Colonic mucosa (tissue), 4 donors: ENCODE data around the gene TCFL5. TPM values are rescaled to one million over a fixed set of nuclear protein-coding genes. Genes with fewer than 3 reads are reported as not detected.

Experiments used
- DNase-seq: peaks from one replicate; pipeline ENCODE4 v3.0.0-alpha.2; 2020
- H3K27ac ChIP-seq: fragments of 200-600 bp; one replicate; pipeline ENCODE4 v1.8.0; 2021
- H3K27me3 ChIP-seq: fragments of 200-600 bp; one replicate; pipeline ENCODE4 v1.8.0; 2021
- H3K36me3 ChIP-seq: fragments of 200-600 bp; one replicate; pipeline ENCODE4 v1.8.0; 2021
- H3K4me1 ChIP-seq: fragments of 200-600 bp; one replicate; pipeline ENCODE4 v1.8.0; 2021; ENCODE audit warnings: mild to moderate bottlenecking
- H3K4me3 ChIP-seq: fragments of 200-600 bp; one replicate; pipeline ENCODE4 v1.8.0; 2021
- H3K9ac ChIP-seq, 2 donors: one replicate each; pipeline ENCODE4 v1.7.0; 2013; ENCODE audit warnings: control low read depth in 2 of 2, low read depth in 2 of 2, low read length in 2 of 2
- H3K9me3 ChIP-seq: fragments of 200-600 bp; one replicate; pipeline ENCODE4 v1.8.0; 2021
- CTCF ChIP-seq: fragments of 200-600 bp; IDR thresholded peaks from one replicate; pipeline ENCODE4 v1.8.0; 2022; ENCODE audit warnings: antibody characterized with exemption, mild to moderate bottlenecking
- intact Hi-C: fragments of 100-400 bp; cut with DNase I; formaldehyde crosslinking; loops from one replicate; pipeline ENCODE4 v1.14.1; 2022
- total RNA-seq, 2 donors: library from RNA; stranded (reverse); fragmentation: NEBNext Ultra II Directional in 1 of 2; extraction: Animal tissue kit (Norgen Biotek cat#: 25700) in 1 of 2; gene quantifications; one replicate each; pipeline ENCODE4 v1.2.1, GENCODE V29; 2021
- donor health status: healthy.
- donor health status: DM: no; HTN: no; CAD: no.
- donor health status: DM: no; HTN: no; CAD: no.

The TCFL5 gene
- total RNA-seq, 2 donors from 2014 or later, result 6.2 to 7.3 TPM

- no peak for DNase-seq
- no peaks in the 10 kb centered on the region for H3K9me3 ChIP-seq
- H3K36me3 ChIP-seq, result no peaks in the 10 kb centered on the region
- intact Hi-C loops, result no loop called here
- no peak for TF ChIP-seq CTCF
- no peak overlapping the region for H3K4me3 ChIP-seq
- H3K27me3 ChIP-seq, result no peaks in the 10 kb centered on the region
- H3K27ac ChIP-seq, result no peak overlapping the region
- H3K4me1 ChIP-seq, result no peaks in the 10 kb centered on the region
- H3K9ac ChIP-seq, result no peak overlapping the region
Measured at GRCh38 chr20:62881662-62882395, 20.2 kb upstream of the TCFL5 start.

DNA sequence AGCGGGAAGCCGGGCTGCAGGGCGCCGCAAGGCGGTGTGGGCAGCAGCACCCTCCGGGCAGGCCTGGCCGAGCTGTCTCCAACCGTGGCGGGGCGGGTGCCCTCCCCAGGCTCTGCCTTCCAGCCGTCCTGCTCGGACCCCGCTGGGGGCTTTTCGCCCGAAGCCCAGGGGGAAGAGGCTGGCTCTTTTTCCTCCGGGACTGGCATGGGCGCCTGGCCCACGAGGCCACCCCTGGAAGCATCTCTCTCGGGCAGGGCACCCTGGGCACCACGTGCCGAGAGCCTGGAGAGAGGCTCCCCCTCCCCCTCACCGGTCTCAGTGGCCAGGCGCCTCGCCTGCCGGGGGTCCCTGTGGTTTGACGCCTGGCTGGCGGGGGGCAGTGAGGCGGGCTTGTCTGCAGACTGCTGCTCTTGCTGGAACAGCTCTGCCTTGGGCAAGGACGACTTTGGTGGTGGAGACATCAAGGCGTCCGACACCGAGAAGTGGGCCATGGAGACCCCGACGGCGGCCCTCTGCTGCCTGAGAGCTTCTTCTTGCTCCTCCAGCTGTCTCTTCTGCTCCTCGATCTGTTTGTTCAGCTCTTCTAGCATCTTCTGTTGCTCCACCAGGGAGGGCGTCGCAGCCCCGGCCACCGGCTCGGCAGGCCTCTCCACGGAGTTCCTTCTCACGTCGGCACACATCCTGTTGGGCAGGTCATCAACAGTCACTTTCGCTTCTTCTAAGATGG is 19.5 kb upstream of the TCFL5 start:
- no peak for TF ChIP-seq CTCF
- no peak for DNase-seq
- Histone ChIP-seq H3K27ac (no peak overlapping the region), H3K9me3 (no peaks in the 10 kb centered on the region), H3K27me3 (no peaks in the 10 kb centered on the region), H3K9ac (no peak overlapping the region), H3K4me3 (no peak overlapping the region), H3K36me3 (no peaks in the 10 kb centered on the region), H3K4me1 (no peaks in the 10 kb centered on the region)
- intact Hi-C loops, result no loop called here

- intact Hi-C loops, result no loop called here
- DNase-seq, result no peak
- no peaks in the 10 kb centered on the region for H3K9me3 ChIP-seq
- no peaks in the 10 kb centered on the region for H3K4me1 ChIP-seq
- H3K27me3 ChIP-seq, result no peaks in the 10 kb centered on the region
- no peak overlapping the region for H3K9ac ChIP-seq
- TF ChIP-seq CTCF, result no peak
- no peak overlapping the region for H3K27ac ChIP-seq
- no peak overlapping the region for H3K4me3 ChIP-seq
- no peaks in the 10 kb centered on the region for H3K36me3 ChIP-seq
Measured at GRCh38 chr20:62880147-62880934, 18.7 kb upstream of the TCFL5 start.

DNA sequence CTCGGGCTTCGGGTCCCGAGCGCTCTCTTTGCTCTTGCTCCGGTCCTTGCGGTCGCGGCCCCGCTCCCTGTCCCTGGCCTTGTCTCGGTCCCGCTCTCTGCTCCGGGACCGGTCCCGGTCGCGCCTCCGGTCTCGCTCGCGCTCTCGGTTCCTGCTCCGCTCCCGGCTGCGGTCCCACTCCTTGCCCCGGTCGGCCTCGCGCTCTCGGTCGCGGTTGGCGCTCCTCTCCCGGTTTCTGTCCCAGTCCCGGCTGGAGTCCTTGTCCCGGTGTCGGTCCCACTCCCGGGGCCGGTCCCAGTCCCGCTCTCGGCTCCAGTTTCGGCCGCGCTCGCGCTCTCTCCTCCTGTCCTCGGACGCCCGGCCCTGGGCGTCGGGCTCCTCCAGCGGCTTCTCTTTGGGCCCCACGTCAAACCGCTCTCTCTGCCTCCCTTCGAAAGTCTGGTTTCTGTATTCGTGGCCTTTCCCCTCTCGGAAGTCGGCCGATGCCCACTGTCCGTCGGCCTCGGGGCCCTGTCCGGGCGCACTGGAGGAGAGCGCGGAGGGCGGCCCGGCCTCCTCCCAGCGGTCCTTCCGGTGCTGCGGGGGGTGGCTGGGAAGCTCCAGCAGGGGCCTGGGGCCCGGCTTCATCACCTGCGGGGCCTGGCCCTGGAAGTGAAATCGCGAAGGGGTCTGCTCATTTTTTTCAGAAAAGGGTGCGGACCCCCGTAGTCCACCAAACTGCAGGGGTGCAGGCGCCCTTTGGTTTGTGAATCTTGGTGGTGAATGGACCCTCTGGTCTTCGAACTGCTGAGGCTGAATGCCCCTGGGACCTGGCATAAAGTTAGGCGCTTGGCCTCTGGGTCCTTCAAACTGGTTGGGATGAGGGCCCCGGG is 17.9 kb upstream of the TCFL5 start:
- intact Hi-C loops, result no loop called here
- Histone ChIP-seq H3K27ac (no peak overlapping the region), H3K4me1 (no peaks in the 10 kb centered on the region), H3K9me3 (no peaks in the 10 kb centered on the region), H3K27me3 (no peaks in the 10 kb centered on the region), H3K9ac (no peak overlapping the region), H3K4me3 (no peak overlapping the region), H3K36me3 (no peaks in the 10 kb centered on the region)
- DNase-seq, result no peak
- TF ChIP-seq CTCF, result no peak
